Medulla oblongata (tissue), 1 donor: Measurements from ENCODE around the gene CROCC2.
A peak's percentile ranks its signal among the peaks of the same experiment; 100 is the strongest.

Source experiments
- DNase-seq: peaks from one replicate; pipeline ENCODE4 v3.0.0-alpha.2; 2015; ENCODE audit errors: extremely low spot score

The CROCC2 gene

DNA sequence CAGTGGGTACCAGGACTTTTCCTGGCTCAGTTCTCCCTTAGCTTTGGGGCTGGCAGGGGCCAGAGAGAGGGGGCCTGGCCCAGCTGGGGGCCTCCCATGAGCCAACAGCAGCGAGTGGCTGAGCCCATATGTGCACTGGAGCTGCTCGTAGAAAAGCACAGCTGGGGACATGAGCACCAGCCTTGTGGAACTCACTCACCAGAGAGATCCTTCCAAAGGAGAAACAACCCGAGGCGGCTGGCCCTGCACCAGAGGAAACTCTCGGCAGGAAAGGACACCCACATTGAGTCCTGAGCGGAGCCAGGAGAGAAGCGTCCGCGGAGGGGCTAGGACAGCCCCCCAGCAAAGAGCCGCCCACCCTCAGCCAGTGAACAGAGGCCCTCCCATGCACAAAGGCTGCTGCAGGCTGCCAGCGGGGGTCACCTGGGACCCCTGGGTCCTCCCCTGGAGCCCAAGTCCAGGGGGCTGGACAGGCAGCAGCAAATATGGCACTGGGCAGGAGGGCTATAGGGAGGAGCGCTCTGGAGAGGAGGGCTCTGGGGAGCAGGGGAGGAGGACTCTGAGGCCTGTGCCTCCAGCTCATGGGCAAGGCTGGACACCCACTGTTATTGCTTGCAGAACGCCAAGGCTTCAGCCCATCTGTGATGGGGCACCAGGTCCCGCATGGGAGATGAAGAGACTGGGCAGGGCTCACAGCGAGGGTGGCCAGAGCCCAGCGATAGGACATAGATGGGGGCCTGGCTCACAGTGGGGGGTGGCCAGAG is 50.2 kb downstream of the CROCC2 start:
- no peak for DNase-seq

DNA sequence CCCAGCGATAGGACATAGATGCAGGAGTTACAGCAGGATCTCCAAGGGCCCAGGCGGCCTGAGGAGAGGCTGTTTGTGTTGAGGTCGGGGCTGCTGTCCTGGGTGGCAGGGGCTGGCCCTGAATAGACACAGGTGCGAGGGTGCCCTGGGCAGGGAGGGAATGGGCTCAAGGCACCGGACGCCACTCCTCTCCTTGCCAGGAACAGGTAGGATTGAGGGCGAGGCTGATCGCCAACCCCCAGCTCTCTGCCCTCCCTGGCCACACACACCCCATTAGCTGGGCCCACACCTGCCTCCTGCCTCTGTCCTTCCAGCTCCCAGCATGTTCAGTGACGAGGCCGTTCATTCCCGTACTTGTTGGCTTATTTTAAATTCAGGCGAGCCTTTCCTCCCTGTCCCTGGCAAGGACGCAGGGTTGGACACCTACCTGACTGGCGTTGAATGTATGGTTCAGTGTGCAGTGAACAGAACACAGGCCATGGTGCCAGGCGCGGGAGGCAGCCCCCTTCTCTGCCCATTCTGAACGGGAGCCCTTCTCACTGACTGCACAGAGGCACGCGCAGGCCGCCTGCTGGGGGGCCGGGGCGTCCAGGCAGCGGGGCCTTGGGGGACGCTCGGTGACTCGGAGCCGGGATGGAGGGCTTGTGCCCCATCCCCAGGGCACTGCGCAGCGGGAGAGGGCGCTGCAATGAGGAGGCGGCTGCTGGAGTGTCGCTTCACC is 51.0 kb downstream of the CROCC2 start:
- no peak for DNase-seq

DNA sequence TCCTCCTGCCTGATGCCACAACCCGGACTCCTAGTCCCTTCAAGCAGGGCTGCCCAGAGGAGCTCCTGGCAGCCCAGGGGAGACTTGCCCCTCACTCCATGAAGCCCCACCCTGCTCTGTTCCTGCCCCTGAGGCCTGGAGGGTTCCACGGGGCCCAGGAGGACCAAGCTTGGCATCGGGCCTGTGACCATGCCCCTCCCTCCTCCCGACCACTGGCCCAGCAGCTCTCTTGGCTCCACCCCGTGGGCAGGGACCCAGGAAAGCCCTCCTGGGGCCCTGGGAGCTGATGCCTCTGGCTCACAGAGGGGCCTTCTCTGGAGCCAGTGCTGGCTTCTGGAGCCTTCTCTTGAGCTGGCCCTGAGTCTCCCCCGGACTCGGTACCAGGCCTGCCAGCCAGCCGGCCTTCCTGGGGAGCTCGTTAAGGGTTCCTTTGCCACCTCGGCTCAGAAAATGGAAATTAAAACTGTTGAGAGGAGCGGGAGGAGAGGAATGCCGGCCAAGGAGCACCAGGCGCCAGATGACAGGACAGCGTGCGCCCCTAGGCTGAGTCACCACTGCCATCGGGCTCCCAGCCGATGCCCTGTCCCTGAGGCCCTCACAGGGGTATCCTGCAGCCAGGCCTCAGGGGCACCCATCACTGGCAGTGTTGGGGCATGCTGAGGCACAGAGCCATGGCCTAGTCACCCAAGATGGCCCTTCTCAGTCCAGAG is 51.7 kb downstream of the CROCC2 start:
- DNase-seq = peak; percentile 56

DNA sequence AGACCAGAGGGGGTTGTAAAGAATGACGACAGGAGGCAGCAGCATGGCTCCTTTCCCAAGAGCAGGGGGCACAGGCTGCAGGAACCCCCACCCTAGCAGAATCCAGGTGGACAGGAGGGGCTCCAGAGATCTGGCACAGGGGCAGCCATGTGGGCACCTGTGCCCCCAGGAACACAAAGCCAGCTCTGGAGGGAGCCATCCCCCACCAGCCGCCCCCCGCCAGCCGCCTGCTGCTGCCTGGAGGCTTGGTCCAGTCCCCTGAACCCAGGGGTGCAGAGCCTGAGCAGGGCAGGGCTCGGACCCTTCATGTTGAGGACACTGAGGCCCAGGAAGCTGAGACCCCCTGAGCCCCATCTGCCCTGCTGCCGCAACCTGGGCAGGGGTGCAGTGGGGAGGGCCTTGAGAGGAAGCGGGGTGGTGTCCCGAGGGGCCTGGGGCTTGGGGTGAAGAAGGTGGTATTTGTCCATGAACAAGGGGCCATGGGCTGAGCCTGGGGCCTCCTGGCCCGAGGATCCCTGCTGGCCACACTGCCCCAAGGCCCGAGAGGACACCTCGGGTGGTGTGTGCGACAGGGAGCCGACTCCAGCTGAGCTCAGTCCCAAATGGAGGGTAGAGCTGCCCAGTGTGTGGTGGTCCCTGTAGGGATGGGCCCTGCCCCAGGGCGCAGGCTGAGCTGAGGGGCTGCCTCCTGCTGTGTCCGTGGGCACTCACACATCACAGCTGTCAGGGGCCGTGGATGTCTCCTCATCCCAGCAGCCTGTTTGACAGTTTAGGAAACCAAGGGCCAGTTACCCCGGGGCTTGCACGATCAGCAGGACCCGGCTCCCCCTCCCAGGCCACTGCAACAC is 52.5 kb downstream of the CROCC2 start:
- no peak for DNase-seq

DNA sequence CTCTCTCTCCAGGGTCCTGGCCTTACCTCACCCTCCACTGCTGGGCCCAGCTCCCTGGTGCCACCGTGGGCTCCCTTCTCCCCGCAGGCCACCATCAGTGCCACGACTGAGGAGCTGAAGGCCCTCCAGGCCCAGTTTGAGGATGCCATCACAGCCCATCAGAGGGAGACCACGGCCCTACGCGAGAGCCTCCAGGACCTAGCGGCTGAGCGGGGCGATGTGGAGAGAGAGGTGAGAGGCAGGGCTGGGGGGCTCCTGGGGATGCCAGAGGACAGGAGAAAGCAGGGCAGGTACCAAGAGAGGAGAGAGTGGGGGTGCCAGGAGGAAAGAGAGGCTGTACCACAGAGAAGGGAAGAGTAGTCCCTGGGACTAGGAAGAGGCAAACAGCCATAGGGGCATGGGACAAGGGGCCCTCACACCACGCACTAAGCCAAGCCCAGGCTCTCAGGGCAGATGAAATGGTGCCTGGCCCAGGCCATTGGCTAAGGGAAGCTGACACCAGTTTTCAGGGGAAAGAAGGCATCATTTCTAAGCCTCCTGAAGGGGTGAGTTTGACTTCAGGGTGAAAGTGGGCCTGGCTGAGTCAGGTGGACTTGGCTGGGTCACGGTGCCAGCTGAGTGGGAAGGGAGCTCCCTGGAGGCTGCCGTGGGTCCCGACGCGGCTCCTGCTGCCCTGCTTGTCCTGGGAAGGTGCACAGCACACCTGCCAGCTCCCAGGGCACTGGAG is 53.2 kb downstream of the CROCC2 start:
- no peak for DNase-seq

DNA sequence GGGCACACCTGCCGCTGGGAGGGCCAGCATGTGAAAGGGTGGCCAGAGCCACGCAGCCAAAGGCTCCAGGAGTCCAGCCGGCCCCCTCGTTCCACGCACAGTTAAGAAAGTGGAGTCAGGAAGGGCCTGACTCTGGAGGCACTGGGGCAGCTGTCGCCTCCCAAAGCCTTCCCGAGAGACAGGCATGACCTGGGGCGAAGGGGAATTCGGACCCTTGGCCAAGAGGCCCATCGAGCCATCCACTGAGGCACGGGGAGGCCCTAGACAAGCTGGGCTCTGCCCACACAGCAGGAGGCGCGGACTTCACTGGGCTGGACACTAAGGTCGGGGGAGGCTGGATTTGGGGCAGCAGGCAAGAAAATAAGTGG is 53.8 kb downstream of the CROCC2 start:
- DNase-seq = no peak

DNA sequence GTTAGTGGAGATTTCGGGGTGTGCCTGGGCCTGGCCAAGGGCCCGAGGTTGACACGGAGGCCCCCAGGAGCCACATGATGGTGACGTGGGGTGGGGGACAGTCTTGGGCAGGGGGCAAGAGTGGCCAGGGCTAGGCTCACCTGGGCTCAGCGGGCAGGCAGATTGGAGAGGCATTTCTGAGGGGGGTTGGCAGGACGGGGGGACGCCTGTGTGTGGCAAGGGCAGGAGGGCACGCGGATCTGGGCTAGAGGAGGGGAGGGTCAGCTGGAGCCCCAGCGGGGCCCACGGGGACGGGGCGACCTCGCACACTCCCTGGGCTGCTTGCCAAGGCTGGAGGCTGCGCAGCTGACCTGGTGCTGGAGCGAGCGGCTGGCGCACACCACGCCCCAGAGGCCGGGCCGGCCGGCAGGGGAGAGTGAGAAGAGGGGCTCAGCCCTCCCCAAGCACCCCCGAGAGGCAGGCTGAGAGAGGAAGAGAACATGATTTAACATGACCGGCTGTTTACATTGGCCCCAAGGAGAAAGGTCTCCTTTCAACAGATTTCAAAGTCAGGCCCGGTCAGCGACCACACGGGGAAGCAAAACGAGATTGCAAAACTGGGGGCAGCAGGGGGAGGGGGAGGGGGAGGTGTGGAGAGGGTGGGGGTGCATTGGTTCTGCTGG is 54.3 kb downstream of the CROCC2 start:
- peak; percentile 25 for DNase-seq

DNA sequence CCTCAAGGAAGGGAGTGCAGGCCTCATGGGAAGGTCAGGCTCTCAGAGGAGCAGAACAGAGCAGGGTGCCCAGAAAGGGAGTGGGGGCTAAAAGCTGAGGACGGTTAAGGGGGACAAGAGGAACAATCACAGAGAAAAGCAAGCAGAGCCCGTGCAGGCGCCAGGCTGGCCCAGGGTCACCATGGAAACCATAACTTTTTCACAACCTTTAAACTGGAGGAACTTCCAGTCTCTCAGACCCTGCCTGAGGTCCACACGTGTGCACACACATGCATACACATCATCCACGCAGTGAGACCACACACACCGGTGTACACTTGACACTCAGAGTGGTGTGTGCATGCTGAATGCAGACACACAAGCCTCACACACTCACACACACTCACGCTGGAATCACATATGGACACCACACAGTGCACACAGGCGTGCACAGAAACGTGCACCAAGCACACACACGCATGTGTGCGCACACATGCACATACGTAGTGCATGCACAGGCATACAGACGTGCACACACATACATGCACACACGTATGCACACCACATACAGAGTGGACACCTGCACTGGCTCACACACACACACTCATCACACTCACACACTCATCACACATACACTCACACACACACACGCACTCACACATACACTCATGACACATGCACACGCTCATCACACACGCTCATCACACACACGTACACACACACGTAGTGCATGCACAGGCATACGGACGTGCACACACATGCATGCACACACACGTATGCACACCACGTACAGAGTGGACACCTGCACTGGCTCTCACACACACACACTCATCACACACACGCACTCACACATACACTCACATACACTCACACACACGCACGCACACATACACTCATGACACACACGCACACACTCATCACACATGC is 55.1 kb downstream of the CROCC2 start:
- peak; percentile 7 for DNase-seq

DNA sequence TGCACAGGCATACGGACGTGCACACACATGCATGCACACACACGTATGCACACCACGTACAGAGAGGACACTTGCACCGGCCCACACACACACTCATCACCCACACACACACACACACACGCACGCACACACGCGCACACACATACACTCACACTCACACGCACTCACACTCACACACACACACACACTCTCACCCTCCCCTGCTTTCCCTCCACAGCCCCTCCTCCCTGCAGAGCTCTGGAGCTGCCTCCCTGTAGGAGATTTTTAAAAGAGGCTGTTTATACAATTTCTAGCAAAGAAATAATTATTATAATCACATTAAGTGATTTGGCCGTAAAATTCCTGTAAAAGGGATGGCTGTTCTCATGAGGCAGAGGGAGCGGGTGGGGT is 55.8 kb downstream of the CROCC2 start:
- no peak for DNase-seq

DNA sequence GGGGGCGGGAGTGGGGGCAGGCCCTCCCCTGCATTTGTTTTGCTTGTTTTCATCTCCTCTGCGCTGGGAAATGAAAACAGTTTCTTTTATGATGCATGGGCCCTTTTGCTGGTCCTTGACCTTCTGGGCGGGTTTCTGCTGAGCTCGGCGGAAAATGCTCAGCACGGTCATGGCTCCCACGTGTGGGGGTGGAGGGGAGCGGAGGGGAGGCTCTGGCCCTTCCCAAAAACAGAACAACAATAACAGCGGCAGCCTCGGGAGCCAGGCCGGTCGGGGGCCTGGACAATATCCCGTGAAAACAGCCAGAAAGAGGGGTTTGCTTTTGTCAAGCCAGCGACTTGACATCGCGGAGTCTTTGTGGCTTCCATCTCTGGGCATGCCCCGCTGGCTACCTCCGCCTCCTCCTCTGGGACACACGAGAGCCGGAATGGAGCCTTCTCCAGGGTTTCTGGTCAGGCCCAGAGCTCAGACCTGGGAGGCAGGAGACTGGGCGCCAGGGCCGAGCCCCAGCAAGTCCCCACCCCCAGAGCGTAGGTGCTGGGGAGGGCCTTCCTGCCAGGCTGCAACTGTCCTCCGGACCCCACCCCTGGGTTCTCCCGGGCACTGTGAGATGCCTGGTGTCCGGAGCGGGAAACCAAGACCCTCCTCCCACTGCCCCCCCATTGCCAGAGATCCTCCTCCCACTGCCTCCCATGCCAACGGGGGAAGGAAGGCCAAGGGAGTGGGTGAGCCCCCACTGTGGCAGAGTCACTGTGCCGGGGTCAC is 56.3 kb downstream of the CROCC2 start:
- DNase-seq = peak; percentile 7

DNA sequence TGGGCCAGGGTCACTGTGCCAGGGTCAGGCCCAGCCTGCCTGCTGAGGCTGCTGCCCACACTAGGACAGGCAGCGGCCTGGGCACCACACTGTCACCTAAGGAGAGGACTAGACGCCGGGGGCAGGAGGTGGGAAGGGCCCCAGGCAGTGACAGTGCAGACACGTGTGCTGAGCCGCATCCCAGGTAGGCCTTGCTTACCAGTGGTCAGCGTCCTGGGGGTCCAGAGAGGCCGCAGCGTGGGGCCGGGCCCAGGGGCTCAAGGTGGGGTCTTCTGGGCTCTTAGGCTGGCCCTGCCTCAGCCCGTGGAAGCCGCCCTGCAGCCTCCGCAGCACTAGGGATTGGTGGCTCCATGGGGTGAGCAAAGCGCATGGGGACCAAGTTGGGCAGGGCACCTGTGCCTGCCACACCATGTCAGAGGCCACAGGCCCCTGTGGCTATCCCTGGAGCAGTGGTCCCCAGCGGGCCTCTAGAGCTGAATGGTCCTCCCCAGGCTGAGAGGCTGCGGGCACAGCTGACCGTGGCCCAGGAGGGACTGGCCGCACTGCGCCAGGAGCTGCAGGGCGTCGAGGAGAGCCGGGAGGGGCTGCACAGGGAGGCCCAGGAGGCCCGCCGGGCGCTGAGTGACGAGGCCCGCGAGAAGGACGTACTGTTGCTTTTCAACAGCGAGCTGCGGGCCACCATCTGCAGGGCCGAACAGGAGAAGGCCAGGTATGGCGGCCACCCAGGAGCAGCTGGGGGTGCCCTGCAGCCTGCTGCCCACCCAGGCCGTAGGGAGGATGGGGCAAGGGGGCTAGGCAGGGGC is 57.1 kb downstream of the CROCC2 start:
- no peak for DNase-seq

DNA sequence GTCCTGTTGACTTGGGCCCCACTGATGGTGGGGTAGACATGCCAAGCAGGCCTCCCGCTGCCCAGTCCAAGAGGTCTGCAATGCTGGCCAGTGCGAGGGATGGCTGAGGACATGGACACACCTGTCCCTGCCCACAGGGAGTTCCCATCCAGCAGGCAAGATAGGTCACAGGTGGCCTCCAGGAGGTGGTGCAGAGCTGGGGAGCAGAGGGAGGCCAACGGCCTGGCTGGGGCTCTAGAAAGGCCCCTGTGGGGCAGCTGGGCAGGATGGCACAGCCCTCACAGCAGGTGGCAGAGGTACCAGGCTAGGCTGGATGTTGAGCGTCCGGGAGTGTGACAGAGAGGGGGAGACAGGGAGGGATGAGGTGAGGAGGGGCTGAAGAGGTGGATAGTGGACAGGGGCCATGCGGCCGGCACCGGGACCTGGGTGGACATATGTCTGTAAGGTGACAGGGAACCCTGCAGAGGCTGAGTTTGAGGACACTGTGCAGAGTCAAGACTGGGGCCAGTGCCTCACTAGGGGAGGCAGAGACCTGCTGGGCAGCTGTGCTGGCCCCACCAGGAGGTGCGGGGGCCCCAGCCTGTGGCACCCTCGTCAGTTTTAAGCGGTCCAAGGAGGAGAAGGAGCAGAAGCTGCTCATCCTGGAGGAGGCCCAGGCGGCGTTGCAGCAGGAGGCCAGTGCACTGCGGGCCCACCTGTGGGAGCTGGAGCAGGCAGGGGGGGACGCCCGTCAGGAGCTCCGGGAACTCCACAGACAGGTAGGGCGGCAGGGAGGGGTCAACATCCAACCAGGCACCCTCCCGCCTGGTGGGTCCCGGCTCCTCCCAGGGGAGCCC is 58.0 kb downstream of the CROCC2 start:
- DNase-seq = no peak

DNA sequence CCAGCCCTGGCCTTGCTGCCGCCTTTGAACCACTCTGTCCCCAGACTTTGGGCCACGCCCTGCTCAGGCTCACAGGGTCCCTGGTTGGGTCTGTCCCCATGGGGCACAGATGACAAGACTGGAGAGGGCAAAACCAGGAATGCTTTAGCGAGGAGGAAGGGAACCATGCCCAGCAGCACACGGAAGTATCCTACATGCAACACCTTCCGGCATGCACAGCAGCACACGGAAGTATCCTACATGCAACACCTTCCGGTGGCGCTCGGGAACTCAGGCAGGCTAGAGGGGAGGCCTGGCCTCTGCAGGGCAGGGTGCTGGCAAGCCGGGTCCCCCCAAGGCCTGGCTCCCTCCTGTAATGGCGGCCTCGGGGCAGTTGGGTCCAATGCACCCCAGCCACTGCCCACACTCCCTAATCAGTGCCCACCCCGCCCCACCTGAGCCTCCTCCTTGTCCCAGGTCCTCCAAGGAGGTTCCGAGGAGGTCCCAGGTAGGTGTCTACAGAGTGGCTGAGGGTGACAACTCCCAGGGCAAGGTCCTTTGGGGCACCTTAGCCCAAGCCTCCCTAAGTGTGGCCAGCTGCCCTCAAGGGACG is 58.7 kb downstream of the CROCC2 start:
- DNase-seq = no peak

DNA sequence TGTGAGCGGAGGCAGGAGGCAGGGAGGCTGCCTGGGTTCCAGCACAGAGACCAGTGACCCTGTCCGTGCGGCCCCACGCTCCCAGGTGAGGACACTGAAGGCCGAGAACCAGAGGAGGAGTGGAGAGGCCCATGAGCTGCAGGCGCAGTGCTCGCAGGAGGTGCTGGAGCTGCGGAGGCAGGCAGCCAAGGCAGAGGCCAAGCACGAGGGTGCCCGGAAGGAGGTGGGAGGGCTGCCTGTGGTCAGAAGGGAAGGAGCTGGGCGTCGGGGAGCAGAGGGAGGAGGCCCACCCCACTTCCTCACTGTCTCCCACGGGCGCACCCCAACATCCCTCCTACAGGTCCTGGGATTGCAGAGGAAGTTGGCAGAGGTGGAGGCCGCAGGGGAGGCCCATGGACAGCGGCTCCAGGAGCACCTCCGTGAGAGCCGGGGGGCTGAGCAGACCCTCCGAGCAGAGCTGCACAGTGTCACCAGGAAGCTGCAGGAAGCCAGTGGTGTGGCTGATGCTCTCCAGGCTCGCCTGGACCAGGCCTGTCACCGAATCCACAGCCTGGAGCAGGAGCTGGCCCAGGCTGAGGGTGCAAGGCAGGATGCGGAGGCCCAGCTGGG is 59.3 kb downstream of the CROCC2 start:
- DNase-seq = no peak

DNA sequence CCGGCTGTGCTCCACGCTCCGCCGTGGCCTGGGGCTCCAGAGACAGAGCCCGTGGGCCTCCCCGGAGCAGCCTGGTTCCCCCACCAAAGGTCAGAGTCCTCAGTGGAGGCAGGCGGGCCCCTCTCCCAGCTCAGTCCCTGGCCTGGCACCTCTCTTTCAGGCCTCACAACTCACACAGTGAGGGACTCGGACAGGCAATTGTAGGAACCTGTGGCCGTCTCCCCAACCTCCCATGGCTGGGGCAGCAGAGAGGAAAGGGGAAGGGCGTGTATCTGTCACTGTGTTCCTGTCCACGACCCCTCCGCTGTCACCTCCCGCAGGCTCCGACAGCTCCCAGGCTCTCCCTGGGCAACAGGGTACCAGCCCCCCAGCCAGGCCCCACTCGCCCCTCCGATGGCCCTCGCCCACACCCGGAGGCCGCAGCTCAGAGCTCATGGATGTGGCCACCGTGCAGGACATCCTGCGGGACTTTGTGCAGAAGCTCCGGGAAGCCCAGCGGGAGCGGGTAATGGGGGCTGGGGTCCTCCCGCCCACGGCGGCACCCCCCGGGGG is 59.8 kb downstream of the CROCC2 start:
- DNase-seq = no peak

DNA sequence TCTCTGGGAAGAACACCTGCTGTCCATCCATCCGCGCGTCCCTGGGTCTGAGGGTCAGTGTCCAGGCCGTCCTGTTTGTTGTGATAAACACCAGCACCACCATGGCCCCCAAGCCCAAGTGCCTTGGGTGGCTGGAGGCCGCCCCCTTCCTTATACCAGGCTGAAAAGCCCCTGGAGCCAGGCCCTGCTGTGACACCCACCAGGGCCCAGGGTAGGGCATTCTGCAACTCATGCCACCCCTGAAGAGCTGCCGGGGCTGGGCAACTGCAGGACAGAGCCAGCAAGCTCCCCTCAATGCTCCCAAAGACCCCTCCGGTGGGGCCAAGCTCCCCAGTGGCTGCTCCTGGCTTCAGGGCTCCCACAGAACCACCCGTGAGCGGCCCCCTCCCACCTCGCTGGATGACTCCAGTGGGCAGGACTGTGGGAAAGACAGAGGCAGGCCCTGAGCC is 60.3 kb downstream of the CROCC2 start:
- no peak for DNase-seq
